Suppressor macrophage (primary cell): ENCODE data around the gene ARGLU1.

ENCODE experiments used
- DNase-seq, 4 experiments: peaks; one replicate each; pipeline ENCODE4 v3.0.0-alpha.2; 2020 to 2022

ARGLU1 gene

DNA sequence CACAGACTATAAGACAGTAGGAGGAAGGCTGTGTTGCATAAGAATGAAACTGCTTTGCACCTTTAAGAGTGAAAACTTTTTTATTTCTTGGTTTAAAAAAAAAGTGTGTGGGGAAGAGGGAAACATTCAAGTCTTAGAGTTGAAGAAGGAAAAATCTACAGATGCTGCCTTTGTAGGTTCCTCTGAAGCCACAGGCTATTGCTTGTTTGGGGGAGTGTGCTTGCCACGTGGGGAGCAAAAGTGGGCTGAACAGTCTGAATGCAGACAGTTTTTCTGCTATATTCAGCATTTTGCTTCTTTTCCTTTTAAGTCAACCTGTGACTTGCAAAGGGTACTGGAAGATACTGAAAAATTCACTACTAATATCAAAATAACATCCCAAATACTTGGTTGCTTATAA is 69.4 kb downstream of the ARGLU1 start:
- DNase-seq, result no peak

DNA sequence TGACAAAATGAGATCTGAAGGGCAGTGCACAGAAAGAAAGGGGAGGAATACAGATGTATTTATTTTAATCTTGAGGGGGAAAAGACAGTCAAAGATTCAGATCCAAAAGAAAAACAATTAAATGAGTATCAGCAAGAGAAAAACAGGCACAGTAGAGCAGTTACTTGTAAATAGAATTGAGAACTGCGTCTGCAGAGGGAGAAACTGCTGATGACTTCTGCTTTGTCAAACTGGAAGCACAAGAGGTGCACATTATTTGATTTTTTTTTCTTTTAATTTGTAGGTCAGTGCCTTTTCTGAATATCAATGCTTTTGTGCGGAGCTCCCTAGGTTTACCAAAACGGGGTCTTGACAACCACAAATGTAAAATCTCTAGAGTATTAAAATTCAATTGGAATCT is 69.8 kb downstream of the ARGLU1 start:
- DNase-seq, result peak in 2 of 4 experiments; percentile 3 to 11

DNA sequence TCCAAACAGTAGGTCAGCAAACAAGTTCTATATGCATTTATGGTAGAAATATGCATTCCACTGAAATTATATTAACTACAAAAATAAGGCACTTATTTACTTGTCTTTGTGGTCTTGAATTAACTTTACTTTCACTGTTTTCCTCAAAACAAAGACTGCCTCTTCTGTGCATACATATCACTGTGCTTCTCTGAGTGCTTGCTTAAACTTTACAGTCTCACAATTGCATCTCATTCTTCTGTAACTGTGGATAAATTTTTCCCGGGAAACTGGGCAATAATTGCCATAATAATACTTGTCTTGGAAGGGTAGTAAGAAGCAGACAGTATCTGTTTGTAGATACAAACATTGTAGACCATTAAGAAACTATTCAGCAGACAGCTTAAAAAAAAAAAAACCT is 70.9 kb downstream of the ARGLU1 start:
- DNase-seq, result no peak

DNA sequence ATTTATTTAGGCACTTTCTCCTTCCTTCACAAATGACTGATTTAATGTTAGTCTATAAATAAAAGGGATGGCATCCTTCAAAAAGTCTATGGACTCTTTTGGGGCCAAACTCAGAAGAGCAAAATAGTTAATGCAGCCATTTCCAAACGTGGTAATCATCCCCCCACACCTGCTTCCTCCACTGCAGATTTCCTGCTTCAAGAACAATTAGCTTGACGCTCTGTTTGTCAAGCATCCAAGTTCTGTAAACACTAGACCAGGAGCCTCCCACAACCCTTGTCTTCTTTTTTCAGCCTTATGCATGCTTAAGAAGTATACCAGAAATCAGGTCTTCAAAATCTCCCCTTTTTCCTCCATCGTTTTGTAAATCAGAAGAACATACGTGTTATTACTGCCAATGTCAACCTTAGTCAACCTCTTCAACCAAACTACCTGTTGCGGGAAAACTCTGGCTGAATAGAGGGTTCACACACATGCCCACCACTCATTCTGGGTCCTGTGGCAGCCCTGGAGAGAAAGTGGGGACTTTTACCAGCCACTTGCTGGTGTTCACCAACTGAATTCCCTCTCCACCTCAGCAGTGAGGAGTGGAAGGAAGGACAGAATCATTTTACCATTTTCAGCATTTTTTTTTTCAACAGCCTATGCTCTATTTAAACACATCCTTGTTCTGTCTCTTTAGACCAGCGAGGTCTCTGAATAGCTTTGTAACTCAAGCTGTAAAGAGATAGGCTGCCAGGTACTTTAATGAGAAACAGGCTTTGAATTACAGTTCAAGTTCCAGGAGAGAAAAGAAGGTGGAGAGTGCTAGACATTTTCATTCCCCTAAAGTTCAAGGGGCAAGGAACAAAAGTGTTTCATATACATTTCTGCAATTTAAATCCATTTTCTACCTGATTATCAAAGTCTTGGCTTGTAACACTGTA is 71.6 kb downstream of the ARGLU1 start:
- no peak for DNase-seq

DNA sequence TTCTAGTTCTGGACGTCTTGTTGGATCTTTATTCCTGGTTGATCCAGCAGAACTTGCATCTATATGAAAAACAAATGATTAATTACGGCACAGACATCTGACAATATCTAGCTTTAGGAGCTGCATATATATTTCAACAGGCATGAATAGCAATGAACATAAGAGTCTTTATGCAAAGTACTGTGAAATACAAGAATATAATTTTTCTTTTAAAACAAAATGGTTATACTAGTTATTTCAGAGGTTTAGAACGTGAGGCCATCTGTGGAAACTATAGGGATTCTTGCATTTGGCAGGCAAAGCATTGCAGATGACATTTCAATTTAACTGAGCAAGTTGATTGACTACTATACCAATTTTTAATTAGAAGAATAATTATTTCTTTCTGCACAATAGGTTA is 73.0 kb downstream of the ARGLU1 start:
- DNase-seq, result no peak

DNA sequence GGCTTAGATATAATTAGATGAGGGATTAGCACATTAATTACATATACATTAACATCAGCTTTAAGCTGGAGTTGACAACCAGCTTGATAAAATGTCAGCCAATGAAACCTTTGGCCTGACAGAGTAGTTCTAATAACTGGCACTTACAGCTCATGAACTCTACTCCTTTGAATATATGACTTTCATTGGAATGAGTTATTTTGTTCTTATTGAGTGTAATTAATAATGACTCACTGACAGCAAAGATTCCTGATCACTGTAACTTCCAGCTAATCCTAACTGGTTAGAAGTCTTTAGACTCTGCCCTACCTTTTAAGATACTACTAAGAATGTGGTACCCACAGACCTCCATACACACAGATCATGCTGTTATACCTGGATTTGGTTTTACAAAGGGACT is 73.4 kb downstream of the ARGLU1 start:
- no peak for DNase-seq

DNA sequence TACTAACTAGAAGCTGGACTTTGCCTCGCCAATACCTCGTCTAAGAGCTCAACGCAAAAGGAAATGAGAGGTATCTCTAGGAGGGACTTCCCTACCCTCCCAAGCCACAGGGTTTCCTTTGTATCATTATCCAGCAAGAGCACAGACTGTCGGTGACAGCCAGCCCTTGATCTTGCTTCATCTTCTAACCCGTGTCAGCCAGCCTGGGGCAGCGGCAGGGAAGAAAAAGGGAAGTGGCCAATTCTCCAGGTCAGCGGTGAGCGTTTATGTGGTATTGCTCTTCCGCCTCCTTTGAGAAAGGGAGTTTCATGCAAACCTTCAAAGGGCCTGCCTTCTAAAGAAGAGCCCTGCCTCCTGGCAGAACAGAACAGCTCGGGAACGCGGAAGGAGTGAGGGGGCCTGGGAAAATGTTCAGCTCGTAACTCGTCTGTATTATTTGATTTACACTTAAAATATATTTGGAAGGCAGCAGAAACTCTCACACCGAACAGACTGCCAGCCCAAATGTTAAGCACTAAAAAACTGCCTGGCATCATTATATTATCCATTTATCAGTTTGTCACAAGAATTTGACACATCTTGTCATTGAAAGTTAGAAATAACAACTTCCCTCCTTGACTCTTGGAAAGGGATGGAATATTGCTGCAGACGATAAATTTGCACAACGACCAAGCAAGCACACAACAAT is 74.3 kb downstream of the ARGLU1 start:
- DNase-seq, result peak; percentile 52 to 72 (median 65)

DNA sequence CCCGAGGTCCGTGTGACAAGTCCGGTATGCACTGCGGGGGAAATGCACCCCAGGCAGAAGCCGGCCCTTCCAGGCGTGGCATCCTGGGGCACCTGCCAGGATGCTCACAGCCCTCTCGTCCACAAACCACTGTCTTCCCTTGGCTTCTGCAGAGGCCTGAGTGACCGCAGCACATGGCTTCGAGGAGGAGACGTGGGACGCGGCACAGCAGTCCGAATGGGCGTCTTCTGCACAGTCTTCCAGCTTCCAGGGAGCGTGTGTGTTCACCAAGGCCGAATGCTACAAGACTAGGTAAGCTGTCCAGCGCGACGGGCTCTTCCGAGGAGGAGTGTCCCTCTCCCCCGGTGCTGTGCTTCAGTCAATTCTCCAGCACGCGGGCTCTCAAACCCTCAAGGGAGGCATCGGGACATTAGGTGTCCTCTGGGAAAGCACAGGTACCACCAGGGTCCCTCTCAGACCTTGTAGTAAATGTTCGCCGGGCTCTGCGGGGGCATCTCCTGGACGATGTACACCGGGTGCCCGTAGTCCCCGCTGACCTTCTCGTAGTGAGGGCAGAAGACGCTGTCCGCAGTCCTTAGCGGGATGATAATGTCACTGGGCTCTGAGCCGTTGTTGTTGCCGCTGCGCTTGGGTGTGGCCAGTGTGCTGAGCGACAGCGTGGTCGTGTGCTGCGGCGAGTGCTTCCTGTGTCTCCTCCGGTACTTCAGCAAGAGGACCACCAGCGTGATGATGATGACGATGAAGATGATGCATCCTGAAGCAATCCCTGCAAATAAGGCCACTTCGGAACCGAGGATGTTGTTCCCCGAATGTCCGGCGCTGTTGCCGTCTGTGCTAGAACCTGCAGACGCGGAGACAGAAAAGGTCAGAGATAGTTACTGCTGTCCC is 75.1 kb downstream of the ARGLU1 start:
- no peak for DNase-seq

DNA sequence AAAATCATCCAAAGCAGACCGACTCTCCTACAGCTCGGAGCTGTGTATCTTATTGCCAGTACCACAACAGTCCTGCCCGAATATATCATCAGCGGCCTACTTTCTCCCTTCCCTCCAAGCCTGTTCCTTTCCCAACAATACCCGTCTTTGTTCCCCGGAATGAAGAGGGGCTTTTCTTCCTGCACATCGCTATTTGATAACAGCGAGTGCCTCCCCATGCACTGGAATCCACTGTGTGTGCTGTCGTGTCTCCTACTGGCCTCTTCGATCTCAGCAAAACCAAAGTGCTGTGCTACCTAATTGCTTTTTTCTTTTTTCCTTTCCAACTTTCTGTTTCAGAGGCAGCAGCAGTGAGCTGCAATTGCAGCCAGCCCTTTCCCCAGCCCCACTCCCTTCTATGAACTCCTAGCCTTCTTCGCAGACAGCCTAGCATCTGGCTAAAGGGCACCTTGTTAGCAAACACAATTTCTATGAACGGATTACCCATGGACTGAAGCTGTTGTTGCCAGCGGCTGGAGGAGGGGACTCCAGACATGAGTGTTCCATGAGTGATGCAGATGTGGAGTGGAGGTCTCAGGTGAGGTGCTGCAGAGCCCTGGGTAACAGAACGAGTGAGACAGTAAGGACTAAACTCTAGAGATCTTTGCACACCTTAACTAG is 75.9 kb downstream of the ARGLU1 start:
- no peak for DNase-seq
